ENCODE data around the gene GALNT14. TPM values are rescaled to one million over a fixed set of nuclear protein-coding genes. Genes with fewer than 3 reads are reported as not detected.

The GALNT14 gene
- total and polyA plus RNA-seq, 2 of the 13 experiments (the other 11 are each of a cell fraction or from before 2014, with no cell fraction given), result not detected

DNA sequence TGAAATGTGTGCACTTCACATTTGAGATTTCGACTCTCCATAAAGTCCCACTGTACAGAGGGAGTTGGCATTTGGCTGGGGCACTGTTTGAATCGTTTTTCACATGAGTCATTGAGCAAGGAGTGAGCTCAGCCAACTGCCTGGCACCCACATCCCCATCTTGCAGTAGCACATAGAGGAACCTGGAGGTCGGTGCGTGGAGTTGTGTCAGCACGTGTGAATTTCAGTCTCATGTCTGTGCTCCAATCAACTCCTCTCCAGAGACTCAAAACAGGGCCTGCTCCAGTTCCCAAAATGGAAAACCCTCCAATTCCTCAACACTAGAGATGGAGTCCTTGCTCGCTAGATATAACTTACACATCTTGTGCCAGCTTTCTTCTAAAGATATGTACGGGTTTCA lies 204.2 kb downstream of the GALNT14 start (continued):
- TF ChIP-seq, protein P1, sequence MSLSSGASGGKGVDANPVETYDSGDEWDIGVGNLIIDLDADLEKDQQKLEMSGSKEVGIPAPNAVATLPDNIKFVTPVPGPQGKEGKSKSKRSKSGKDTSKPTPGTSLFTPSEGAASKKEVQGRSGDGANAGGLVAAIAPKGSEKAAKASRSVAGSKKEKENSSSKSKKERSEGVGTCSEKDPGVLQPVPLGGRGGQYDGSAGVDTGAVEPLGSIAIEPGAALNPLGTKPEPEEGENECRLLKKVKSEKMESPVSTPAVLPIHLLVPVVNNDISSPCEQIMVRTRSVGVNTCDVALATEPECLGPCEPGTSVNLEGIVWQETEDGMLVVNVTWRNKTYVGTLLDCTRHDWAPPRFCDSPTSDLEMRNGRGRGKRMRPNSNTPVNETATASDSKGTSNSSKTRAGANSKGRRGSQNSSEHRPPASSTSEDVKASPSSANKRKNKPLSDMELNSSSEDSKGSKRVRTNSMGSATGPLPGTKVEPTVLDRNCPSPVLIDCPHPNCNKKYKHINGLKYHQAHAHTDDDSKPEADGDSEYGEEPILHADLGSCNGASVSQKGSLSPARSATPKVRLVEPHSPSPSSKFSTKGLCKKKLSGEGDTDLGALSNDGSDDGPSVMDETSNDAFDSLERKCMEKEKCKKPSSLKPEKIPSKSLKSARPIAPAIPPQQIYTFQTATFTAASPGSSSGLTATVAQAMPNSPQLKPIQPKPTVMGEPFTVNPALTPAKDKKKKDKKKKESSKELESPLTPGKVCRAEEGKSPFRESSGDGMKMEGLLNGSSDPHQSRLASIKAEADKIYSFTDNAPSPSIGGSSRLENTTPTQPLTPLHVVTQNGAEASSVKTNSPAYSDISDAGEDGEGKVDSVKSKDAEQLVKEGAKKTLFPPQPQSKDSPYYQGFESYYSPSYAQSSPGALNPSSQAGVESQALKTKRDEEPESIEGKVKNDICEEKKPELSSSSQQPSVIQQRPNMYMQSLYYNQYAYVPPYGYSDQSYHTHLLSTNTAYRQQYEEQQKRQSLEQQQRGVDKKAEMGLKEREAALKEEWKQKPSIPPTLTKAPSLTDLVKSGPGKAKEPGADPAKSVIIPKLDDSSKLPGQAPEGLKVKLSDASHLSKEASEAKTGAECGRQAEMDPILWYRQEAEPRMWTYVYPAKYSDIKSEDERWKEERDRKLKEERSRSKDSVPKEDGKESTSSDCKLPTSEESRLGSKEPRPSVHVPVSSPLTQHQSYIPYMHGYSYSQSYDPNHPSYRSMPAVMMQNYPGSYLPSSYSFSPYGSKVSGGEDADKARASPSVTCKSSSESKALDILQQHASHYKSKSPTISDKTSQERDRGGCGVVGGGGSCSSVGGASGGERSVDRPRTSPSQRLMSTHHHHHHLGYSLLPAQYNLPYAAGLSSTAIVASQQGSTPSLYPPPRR (CRISPR knock-in tag; IDR thresholded peaks at IDR 0.05; ENCODE audit: borderline replicate concordance), result no peak
- TF ChIP-seq CEBPB (IDR thresholded peaks at IDR 0.05; ENCODE audit: borderline replicate concordance, low read depth, low read length) (no peak), ASH2L (IDR thresholded peaks at IDR 0.05; ENCODE audit: insufficient read length, low read depth, low read length) (no peak), XBP1 (CRISPR knock-in tag; IDR thresholded peaks at IDR 0.05) (no peak), NFKBIZ (CRISPR knock-in tag; IDR thresholded peaks at IDR 0.05) (no peak)

DNA sequence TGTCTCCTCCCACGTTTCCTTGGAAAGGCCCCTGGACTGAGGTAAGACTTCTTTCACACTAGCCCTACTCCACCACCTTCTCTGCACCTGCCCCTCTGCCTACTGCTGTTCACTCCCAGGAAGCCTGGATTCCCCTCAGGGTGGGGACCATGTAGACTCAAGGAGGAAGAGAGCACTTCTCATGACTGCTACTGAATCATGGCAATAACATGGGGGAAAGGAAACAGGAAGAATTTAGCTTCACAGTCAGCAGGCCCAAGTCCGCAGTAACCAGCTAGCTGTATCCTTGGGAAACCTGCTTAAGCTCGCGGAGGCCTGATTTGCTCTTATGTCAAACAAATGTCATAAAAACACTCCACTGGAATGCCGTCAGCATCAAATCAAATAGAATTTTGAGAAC lies 204.7 kb downstream of the GALNT14 start:
- Histone ChIP-seq H4K20me1 (ENCODE audit: insufficient read depth, low read length) (no peaks in the 10 kb centered on the region), H3K4me2 (ENCODE audit: low read depth, low read length) (no peak overlapping the region), H3K27ac (ENCODE audit: extremely low read length, insufficient read depth, low read length) (no peak overlapping the region), H3K27me3 (ENCODE audit: control insufficient read depth in 1 of 2, insufficient read depth in 2 of 2, low read length in 2 of 2) (peaks cover 4 to 29% of the 10 kb centered on the region in 2 experiments; a peak in 3 of 5 replicates), H3K36me3 (replicated peaks in 1 of 2; ENCODE audit: control insufficient read depth in 1 of 2, insufficient read depth in 2 of 2, low read length in 2 of 2) (no peaks in the 10 kb centered on the region), H3K4me1 (ENCODE audit: insufficient read depth, low read length) (no peaks in the 10 kb centered on the region), H3K9ac (ENCODE audit: insufficient read depth, low read depth, low read length) (no peak overlapping the region), H3K79me2 (ENCODE audit: insufficient read depth, low read length) (no peaks in the 10 kb centered on the region), H3K9me3 (ENCODE audit: low read length) (no peaks in the 10 kb centered on the region), H2AFZ (ENCODE audit: low read length) (no peak overlapping the region), H3K4me3 (replicated peaks in 1 of 3; ENCODE audit: insufficient read depth in 1 of 3, low read depth in 2 of 3, low read length in 3 of 3) (no peak overlapping the region)
- 9% methylated on average over 5 of the region's 5 CpGs for WGBS (ENCODE audit: low lambda C conversion rate)
- DNase-seq (ENCODE audit: low spot score), result no peak
- in situ Hi-C loops (cut with HindIII; ENCODE audit: extremely low pct_ligation_motif_present, low pct_unique_long_range_greater_than_20kb), result no loop called here
- no peak for ATAC-seq
- FAIRE-seq, result no peak
- ChIA-PET POLR2A (no interaction called here), CTCF (ENCODE audit: low intra/inter-chr PET ratio, low total read pairs) (no interaction called here)
- intact Hi-C loops (cut with micrococcal nuclease; ENCODE audit: unreplicated experiment), result no loop called here
- no TSS peak for BruUV-seq (replicated peaks)
- TF ChIP-seq ZBTB42 (CRISPR knock-in tag; IDR thresholded peaks at IDR 0.05) (no peak), ARID2 (CRISPR knock-in tag; IDR thresholded peaks at IDR 0.05; ENCODE audit: borderline replicate concordance) (no peak), TAF1 (CRISPR knock-in tag; IDR thresholded peaks at IDR 0.05) (no peak), GPN1 (CRISPR knock-in tag; IDR thresholded peaks at IDR 0.05; ENCODE audit: borderline replicate concordance) (no peak), NFE2 (CRISPR knock-in tag; IDR thresholded peaks at IDR 0.05) (no peak), ZNF10 (CRISPR knock-in tag; IDR thresholded peaks at IDR 0.05; ENCODE audit: borderline replicate concordance, low read depth) (no peak), ZKSCAN8 (CRISPR knock-in tag; IDR thresholded peaks at IDR 0.05; ENCODE audit: borderline replicate concordance) (no peak), TOPORS (CRISPR knock-in tag; IDR thresholded peaks at IDR 0.05) (no peak), GABPA (IDR thresholded peaks at IDR 0.05; ENCODE audit: low read depth, low read length) (no peak), GABPA (CRISPR knock-in tag; IDR thresholded peaks at IDR 0.05; ENCODE audit: low read depth) (no peak), RBAK (CRISPR knock-in tag; IDR thresholded peaks at IDR 0.05) (no peak), ZSCAN12 (CRISPR knock-in tag; IDR thresholded peaks at IDR 0.05) (no peak), ZNF432 (CRISPR knock-in tag; IDR thresholded peaks at IDR 0.05; ENCODE audit: borderline replicate concordance) (no peak)
- TF ChIP-seq, protein P2, sequence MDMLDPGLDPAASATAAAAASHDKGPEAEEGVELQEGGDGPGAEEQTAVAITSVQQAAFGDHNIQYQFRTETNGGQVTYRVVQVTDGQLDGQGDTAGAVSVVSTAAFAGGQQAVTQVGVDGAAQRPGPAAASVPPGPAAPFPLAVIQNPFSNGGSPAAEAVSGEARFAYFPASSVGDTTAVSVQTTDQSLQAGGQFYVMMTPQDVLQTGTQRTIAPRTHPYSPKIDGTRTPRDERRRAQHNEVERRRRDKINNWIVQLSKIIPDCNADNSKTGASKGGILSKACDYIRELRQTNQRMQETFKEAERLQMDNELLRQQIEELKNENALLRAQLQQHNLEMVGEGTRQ (IDR thresholded peaks at IDR 0.05; ENCODE audit: low read depth, low read length), result no peak
- TF ChIP-seq, protein P2 (CRISPR knock-in tag; IDR thresholded peaks at IDR 0.05; ENCODE audit: borderline replicate concordance), result no peak
